Inferior parietal cortex (tissue), 1 donor: ENCODE results near the gene CDK11A.
"Not testable (repeated sequence)": the region's sequence is repeated elsewhere in the genome, so short reads cannot be mapped to it uniquely, and the experiment has no call there.

ENCODE experiments used
- DNase-seq: peaks from one replicate; pipeline ENCODE4 v3.0.0-alpha.2; 2016; ENCODE audit errors: extremely low spot score

Gene CDK11A

DNA sequence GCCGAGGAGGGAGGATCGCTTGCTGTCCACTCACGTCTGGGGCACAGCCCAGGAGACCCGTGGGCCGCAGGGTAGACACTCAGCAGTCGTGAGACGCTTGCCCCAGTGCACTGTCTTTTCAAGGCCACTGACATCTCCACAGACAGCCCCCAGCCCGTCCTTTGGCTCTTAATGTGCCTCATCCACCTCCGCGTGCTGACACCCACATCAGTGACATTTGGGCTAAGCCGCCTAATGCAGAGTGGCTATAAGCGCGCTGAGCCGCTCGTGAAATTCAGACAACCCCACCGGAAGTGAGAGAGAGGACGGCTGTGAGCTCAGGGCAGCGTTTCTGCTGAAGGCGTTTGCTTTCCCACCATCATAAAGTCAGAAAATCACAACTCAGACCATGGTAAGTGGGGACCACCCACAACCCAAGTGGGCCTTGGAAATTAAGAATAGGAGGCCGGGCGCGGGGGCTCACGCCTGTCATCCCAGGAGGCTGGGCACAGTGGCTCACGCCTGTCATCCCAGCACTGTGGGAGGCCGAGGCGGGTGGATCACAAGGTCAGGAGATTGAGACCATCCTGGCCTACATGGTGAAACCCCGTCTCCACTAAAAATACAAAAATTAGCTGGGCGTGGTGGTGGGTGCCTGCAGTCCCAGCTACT, 40.0 kb downstream of the CDK11A start:
- DNase-seq: no peak

DNA sequence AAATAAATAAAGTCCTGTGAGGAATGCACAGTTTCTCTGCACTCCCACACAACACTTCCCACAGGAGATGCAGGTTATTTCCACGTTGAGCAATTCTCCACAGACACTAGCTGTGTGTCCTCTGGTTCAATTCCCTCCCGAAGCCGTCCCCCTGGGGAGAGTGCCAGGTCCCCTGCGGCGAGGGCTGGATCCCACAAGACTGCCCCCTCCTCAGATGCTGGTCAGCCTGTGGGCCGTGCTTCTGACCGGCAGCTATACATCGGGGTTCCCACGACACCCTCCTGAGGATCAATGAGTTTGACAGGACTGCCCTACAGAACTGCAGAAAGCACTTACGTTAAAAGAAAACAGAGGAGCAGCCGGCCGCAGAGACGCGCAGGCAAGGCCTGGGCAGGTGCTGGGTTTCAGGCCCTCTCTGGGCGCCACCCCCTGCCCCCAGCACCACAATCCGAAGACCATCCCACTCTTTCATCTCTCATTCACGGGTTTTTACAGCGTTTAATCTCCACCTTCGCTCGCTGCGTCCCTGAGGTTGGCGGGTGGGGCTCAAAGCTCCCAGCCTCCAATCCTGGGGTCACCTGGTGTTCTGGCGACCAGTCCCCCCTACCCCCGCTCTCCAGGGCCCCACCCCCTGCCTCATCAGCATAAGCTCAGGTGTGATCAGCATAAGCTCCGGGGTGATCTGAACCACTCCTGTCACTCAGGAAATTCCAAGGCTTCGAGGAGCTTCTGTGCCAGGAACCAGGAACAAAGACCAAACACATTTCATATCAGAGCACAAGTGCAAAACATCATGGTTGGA, 40.9 kb downstream of the CDK11A start:
- no peak for DNase-seq

DNA sequence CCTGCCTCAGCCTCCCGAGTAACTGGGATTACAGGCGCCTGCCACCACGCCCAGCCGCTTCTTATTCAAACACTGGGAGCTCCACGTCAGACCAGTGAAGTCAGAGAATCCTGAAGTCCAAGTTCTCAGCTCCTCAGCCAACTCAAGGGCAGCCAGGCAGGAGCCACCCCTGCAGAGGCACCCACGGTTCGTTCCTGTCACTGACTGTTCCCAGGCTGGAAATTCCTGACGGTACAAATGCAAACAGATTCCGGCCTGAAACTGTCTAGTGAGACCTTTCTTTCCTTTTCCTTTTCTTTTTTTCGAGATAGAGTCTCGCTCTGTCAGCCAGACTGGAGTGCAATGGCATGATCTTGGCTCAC, 43.3 kb downstream of the CDK11A start:
- DNase-seq: no peak

DNA sequence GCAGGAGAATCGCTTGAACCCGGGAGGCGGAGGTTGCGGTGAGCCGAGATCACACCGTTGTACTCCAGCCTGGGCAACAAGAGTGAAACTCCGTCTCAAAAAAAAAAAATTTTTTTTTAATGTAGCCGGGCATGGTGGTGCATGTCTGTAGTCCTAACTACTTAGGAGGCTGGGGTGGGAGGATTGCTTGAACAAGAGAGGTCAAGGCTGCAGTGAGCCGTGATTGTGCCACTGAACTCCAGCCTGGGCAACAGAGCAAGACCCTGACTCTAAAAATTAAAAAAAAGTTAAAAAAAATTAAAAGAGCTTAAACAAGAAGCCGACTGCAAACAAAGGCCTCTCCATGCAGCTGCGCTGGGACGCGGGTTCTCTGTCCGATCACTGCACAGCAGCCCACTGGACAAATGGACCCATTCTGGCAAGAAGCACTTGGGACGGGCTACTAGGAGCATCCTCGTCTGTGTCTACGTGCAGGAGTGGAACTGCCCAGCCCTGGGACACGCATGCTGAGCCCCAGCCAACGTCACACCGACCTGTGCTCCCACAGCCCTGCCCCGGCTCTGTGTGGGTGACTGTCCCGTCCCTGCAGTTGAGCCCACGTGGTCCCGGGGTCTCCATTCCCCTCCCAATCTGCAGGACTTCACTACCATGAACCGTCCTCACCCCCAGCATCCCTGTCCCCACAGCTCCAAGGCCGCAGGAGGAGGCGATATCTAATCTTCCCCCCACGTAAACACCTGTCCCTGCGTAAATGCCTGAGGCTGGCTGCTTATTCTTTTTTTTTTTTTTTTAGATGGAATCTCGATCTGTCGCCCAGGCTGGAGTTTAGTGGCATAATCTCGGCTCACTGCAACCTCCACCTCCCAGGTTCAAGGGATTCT, 43.9 kb downstream of the CDK11A start:
- DNase-seq: no peak

DNA sequence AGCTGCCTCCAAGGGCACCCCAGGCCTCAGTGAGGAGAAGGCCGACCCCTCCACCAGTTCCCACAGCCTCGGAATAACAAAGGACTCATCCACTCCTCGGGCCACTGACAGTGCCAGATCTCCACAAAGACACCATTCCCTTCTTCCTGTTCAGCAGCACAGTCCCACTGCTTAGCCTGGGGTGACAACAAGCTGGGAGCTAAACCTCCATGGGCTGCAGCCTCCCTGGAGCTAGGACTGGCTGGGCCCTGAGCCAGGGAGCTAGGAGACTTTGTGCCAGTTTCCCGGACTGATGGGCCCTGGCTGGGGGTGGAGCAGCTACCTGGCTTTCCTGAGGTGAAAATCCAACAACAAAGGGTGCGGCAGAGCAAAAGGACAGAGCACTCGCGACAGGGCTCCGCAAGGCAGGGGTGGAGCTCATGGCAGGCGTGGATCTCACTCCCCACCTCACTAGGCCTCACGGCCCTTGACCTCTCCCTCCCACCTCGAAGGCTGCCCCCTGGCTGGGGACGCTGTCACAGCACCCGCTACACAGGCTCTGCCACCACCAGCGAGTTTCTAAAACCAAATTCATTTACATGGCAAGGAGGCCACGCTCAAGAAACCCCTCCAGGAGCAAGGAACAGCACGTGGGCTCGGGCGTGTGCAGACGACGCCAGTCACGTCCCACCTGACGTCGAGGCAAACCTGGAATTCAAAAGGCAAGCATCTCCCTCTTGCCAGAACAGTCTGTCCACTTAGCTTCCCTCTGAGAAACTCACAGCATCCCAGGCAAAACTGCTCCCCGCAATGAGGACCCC, 45.4 kb downstream of the CDK11A start:
- DNase-seq: no peak

DNA sequence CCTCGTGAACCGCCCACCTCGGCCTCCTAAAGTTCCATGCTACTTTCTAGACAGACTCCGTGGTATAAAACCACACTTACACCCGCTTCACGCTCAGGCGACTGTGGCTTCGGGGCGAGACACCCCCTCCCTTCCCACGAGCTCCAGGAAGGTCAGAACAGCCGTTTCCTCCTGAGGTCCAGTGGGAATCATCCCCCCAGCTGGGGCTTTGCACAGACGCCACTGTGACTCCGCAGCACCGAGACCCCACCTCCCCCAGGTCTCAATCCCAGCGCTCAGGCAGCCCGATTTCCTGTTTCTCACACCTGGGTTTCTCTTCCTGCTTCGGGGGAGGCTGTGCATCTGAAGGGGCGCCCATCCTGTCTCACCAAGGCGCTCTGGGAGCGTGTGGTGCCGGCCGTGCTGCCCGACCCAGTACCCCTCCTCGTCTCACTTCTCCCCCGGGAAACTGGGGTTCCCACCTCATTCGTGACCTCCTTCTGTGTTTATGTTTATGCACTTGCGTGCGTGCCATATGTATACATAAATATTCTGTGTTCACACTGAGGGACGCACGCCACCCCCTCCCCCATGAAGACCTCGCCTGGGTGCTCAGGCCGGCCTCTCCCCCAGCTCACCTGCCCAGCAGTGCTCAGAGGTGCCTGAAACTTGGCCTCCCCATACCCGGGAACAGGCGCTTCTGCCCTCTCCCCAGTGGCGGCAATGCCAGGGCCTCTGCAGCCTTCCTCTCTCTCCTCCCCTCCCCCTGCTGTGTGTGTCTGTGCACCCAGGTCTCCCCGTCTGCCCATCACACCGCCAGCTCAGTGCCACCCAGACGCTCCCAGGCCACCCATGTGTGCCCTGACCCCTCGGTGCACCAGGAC, 46.2 kb downstream of the CDK11A start:
- DNase-seq: no peak

DNA sequence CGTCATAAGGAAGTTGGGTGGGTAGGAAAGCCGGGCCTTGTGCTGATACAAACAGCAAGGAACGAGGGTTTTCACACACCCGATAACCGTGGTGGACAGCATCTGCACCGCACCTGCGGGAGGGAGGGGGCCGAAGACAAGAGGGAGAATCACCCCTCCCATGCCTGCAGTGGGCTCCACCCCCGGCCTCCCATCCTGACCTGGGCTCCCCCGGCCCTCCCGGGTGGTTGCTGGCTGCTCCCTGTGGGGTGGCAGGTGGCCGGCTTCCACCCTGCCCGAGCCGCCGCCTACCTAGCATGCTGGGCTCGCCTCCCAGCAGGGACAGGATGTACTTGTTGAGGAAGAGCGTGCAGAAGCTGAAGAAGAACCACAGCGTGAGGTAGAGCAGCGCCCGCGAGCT, 48.1 kb downstream of the CDK11A start:
- not testable (repeated sequence) for DNase-seq

DNA sequence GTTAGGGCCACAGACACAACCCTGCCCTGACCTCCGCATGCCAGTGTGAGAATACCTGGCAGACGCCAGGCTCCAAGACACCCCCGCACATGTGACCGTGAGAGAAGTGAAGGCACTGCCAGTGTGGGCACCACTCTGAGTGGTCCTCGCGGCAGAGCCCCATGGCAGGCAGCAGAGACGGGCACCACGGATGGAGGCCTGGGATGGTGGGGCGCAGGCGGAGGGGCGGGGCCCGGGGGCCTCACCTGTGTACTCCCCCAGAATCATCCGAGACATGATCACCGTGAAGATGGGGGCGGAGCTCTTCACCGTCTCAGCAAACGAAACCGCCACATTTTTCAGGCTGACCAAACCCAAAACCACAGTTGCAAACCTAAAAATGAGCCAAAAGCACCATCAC, 48.9 kb downstream of the CDK11A start:
- not testable (repeated sequence) for DNase-seq

DNA sequence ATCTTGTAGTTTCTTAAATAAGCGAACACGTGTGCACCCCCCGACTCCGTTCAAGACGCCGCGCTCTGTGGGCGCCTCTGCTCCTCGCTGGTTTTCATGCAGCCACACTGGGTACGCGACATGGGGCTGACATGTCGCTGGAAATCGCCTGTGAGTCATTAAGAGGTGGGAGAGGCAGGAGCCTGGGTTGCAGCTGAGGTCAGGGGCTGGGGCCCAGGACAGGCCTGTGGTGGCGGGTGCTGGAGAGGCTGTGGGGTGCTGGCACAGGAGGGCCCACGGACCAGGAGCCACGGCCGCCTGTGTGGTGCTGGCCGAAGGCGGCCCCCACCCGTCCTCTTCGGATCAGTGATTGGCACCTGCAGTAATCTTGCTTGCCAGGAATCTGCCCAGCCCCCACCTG, 49.4 kb downstream of the CDK11A start:
- not testable (repeated sequence) for DNase-seq

DNA sequence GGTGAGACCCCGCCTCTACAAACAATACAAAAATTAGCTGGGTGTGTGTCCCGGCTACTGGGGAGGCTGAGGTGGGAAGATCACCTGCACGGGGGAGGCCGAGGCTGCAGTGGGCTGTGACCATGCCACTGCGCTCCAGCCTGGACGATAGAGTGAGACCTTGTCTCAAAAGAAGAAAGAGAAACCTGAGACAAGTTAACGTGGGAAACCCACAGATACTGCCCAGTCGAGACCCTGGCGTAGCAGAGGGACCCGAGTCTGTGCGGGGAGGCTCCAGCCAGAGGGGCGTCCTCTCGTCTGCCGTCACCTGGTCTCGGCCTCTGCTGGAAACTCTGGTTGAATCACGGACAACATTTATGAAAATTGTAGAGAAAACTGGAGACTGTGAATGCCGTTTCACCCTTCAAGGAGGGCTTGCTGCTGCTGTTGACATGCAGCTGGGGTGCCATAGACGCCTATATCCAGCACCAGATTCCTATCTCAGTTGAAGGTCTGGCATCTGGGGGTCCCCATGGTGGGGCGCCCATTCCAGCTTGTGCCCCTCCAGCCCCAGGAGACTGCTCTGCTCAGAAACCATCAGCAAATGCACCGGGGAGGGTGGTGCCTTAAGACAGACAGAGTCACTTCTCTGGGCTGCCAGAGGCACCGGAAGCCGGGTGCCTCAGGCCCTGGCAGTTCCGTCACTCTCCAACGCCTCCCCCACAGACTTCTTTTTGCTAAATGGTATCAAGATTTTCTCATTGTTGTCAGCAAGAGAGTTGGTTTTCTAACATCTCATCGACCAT, 51.8 kb downstream of the CDK11A start:
- DNase-seq: no peak

DNA sequence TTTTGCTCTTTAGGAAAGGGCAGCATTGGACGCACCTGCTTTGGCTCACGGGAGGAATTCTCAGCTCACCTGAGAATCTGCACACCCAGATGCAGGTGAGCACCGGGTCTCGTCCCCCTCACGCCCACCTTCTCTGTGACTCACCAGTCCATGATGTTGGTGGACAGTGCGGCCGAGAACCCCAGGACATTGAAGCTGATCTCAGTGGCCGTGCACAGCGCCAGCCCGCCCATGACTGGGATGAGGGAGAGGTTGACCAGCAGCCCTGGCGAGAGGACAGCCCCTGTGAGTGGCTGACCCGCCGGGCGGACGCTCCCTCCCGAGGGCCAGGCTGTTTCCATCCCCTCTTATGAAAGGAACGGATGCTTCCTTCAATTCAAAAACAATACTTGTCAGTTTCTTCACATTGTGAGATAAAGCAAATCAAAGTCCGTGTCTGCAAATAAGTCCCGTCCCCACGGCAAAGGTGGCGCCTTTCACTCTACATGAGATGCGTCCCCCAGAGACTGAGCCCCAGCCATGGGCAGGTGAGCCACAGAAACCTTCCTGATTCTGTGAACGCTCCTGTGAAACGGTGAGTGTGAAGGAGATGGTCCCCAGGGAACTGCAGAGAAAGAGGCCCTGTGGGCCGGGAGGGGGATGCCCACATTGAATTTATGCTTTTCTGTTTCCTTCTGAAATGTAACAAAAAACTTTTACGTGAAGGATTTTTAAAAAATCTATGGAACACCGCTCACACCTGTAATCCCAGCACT, 52.6 kb downstream of the CDK11A start:
- DNase-seq: no peak

DNA sequence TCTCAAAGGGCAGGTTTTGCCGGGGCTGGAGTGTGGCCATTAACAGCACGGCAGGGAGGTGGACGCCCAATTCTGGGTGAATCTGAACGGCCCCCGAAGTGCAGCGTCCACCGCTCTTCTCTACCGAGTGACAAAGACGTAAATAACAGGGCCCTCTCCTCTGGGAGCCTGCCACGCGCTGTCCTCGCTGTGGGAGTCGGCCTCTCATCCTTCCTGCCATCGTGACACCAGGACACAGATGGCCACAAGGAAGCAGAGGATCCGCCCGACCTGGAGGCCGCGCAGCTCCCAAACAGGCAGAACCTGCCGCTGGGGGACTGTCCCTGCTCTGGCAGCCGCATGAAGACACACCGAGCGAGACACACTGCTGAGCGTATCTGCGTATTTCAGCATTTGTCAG, 53.3 kb downstream of the CDK11A start:
- no peak for DNase-seq

DNA sequence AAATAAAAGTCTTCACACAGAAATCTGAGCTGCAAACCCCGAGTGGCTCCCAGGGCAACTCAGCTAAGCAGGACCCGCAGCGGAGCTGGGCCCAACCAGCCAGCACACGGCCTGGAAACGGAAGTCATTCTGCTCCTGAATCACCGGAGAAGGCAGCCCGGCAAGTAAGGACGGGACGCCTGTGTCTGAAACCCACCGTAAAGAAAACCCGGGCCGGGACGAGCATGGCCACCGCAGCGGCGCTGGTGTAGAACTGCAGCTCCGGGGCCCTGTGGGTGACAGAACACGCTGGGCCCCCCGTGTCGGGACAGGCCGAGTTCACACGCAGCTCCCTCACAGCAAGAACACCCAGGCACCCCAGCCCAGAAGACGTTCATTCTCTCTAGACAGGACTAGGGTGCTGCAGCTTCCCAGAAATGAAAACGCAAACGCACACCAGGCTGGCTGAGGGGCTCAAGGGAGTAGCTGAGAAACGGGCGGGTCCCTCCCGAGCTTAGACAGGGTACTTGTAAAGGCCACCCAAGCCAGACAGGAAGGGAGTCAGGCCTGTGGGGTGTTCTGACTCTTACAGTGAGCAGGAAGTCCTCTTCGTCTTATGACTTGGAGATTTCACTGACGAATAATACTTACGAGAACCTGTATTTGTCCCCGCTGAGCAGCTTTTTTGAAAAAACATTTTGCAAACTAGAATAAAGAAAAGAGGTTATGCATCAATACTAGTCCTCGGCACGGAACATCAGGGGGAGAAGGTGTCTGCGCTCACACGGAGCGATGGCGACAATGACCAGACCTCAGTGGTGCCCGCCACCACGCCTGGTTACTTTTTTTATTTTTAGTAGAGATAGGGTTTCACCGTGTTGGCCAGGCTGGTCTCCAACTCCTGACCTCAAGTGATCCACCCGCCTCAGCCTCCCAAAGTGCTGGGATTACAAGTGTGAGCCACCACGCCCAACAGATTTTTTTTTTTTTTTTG, 54.4 kb downstream of the CDK11A start:
- no peak for DNase-seq

DNA sequence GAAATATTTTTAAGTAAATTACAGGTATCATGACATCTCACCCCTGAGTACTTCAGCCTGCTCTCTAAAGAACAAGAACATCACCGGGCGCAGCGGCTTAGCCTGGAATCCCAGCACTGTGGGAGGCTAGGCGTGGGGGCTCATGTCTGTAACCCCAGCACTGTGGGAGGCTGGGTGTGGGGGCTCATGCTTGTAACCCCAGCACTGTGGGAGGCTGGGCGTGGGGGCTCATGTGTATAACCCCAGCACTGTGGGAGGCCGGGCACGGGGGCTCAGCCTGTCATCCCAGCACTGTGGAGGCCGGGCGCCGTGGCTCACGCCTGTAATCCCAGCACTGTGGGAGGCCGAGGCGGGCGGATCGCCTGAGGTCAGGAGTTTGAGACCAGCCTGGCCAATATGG, 57.6 kb downstream of the CDK11A start:
- DNase-seq: no peak

DNA sequence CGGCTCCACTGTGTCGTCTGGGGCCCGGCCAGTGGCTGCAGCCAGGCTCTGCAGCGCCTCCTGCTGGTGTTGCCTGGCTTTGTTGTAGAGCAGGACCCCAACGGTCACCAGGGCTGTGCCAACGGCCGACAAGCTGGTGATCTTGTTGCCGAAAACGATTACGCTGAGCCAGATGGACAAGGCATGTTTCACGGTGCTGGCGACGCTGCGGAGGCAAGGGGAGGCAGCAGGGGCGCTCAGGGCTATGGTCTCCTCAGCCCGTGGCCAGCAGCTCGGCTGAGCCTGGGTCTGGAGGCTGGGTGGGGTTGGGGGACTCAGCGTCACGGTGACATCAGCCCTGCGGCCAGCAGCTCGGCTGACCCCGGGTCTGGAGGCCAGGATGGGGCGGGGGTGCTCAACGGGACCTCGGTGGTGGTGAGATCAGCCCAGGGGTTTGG, 58.3 kb downstream of the CDK11A start:
- no peak for DNase-seq

DNA sequence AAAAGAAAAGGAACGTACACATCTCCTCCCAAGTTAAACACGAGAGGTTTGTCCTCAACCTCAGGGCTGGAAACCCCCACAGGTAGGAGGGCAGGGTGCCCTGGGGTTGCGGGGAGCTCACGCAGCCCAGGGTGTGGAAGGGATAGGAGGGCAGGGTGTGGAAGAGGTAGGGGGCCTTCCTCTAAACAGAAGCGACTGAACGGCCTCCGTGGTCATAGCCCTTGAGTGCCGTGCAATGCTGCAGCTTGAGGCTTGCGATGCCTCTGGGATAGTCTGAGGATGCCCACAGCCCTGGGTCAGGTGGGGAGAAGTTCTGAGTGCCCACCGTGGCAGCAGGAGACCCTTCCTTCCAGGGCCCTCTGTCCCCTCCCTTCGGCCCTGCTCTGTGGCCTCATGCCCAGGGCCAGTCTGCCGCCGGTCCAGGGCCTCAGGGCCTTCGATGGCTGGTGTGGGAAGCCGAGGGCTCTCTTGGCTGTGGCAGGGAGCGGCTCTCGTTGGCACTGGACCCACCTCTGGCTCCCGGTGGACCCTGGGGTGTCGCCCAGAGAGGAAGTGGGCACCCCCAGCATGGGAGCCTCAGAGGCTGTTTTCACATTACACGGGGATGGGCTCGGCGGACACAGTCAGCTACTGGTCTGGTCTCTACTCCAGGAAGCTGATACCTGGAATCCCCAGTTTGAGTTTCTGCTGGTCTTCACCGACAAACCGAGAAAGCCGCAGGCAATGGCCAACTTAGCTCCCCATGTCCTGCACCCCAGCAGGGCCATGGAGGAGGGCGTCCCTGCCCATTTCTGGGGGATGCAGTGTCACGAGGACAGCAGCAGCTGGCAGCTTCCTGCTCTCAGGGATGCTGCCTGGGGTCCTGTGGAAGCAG, 59.0 kb downstream of the CDK11A start:
- no peak for DNase-seq

DNA sequence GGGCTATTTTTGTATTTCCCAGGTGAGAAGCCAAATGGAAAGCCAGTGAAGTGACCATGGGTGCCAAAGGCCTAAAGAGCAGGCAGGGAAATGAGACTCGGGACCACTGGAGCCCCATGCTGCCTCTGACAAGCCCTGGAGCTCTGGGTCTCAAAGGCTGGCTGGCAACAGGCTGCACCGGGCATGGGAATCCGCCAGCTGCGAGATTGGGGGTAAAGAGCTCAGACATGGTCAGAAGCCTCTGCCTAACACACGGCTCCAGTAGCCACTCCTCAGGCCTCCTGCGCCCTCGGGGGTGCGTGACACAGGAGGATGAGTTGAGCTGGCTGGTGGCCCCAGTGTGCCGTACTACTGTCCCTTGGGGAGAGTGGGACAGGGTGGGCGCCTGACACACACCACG, 59.8 kb downstream of the CDK11A start:
- not testable (repeated sequence) for DNase-seq
